GM19351 (cell line): ENCODE data around the gene MRPS27.

Experiments
- ATAC-seq: cut with Tn5 transposase; IDR thresholded peaks from one replicate; pipeline ENCODE4 v1.9.1; 2021; ENCODE audit warnings: mild to moderate bottlenecking, moderate library complexity; ENCODE audit not compliant: unreplicated experiment

MRPS27 gene

GRCh38 chr5:72234868-72235267 lies 85.2 kb downstream of the MRPS27 start:
- ATAC-seq = no peak

- ATAC-seq = peak; percentile 90
These were observed 85.8 kb downstream of the MRPS27 start for GRCh38 chr5:72234265-72234700.

GRCh38 chr5:72233835-72234234 lies 86.2 kb downstream of the MRPS27 start:
- ATAC-seq = no peak

GRCh38 chr5:72232838-72233237 lies 87.2 kb downstream of the MRPS27 start:
- ATAC-seq = no peak

- no peak for ATAC-seq
These were observed 87.9 kb downstream of the MRPS27 start for GRCh38 chr5:72231991-72232703.

GRCh38 chr5:72228960-72229359 lies 91.1 kb downstream of the MRPS27 start:
- ATAC-seq = no peak

- ATAC-seq = no peak
These were observed 93.1 kb downstream of the MRPS27 start for GRCh38 chr5:72226950-72227349.

GRCh38 chr5:72225741-72226140 lies 94.3 kb downstream of the MRPS27 start:
- no peak for ATAC-seq

- no peak for ATAC-seq
These were observed 95.0 kb downstream of the MRPS27 start for GRCh38 chr5:72224946-72225463.

- no peak for ATAC-seq
These were observed 96.7 kb downstream of the MRPS27 start for GRCh38 chr5:72223371-72223770.

GRCh38 chr5:72222521-72222920 lies 97.5 kb downstream of the MRPS27 start:
- no peak for ATAC-seq

GRCh38 chr5:72221541-72221940 lies 98.5 kb downstream of the MRPS27 start:
- ATAC-seq = no peak

- ATAC-seq = no peak
These were observed 98.9 kb downstream of the MRPS27 start for GRCh38 chr5:72221099-72221498.

- no peak for ATAC-seq
These were observed 103.3 kb downstream of the MRPS27 start for GRCh38 chr5:72216756-72217155.

GRCh38 chr5:72214168-72214567 lies 105.9 kb downstream of the MRPS27 start:
- no peak for ATAC-seq

- ATAC-seq = no peak
These were observed 106.6 kb downstream of the MRPS27 start for GRCh38 chr5:72213482-72213881.

- no peak for ATAC-seq
These were observed 107.9 kb downstream of the MRPS27 start for GRCh38 chr5:72212171-72212570.

GRCh38 chr5:72210888-72211678 lies 109.0 kb downstream of the MRPS27 start:
- ATAC-seq = no peak

GRCh38 chr5:72209147-72210115 lies 110.6 kb downstream of the MRPS27 start:
- no peak for ATAC-seq

GRCh38 chr5:72208324-72208926 lies 111.6 kb downstream of the MRPS27 start:
- ATAC-seq = no peak
